Activated T-cell treated with anti-CD3 and anti-CD28 coated beads for 1 hour (primary cell): ENCODE results near the gene RIN3.
"Not testable (repeated sequence)": the region's sequence is repeated elsewhere in the genome, so short reads cannot be mapped to it uniquely, and the experiment has no call there.

Experiments used
- DNase-seq: peaks from one replicate; pipeline ENCODE4 v3.0.0-alpha.2; 2020; ENCODE audit warnings: low read depth

Gene RIN3

GRCh38 chr14:92528486-92529100 is 15.0 kb downstream of the RIN3 start:
- no peak for DNase-seq

- DNase-seq = no peak
Measured at GRCh38 chr14:92529903-92530302, 16.3 kb downstream of the RIN3 start.

GRCh38 chr14:92531106-92531873 is 17.7 kb downstream of the RIN3 start:
- peak; percentile 56 for DNase-seq

- DNase-seq = no peak
Measured at GRCh38 chr14:92532490-92533163, 19.0 kb downstream of the RIN3 start.

- no peak for DNase-seq
Measured at GRCh38 chr14:92534932-92535643, 21.5 kb downstream of the RIN3 start.

GRCh38 chr14:92536231-92536630 is 22.6 kb downstream of the RIN3 start:
- DNase-seq = not testable (repeated sequence)

- DNase-seq = no peak
Measured at GRCh38 chr14:92538412-92538985, 24.9 kb downstream of the RIN3 start.

- no peak for DNase-seq
Measured at GRCh38 chr14:92539419-92539818, 25.8 kb downstream of the RIN3 start.

GRCh38 chr14:92539875-92540274 is 26.3 kb downstream of the RIN3 start:
- no peak for DNase-seq

- no peak for DNase-seq
Measured at GRCh38 chr14:92540472-92541048, 27.0 kb downstream of the RIN3 start.

- no peak for DNase-seq
Measured at GRCh38 chr14:92542766-92543554, 29.4 kb downstream of the RIN3 start.

- no peak for DNase-seq
Measured at GRCh38 chr14:92544051-92544720, 30.6 kb downstream of the RIN3 start.

- DNase-seq = no peak
Measured at GRCh38 chr14:92546347-92547053, 32.9 kb downstream of the RIN3 start.

- DNase-seq = no peak
Measured at GRCh38 chr14:92549105-92549858, 35.7 kb downstream of the RIN3 start.

GRCh38 chr14:92549859-92550230 is 36.3 kb downstream of the RIN3 start:
- no peak for DNase-seq

- DNase-seq = no peak
Measured at GRCh38 chr14:92551044-92551841, 37.7 kb downstream of the RIN3 start.

- DNase-seq = no peak
Measured at GRCh38 chr14:92552066-92552465, 38.5 kb downstream of the RIN3 start.

GRCh38 chr14:92553438-92553837 is 39.9 kb downstream of the RIN3 start:
- DNase-seq = no peak
